H1 (cell line): ENCODE measurements around the gene GPATCH2. TPM values are rescaled to one million over a fixed set of nuclear protein-coding genes. Genes with fewer than 3 reads are reported as not detected.

Experiments used
- CTCF ChIA-PET: fragments of 300-600 bp; sonication (Branson Sonifier 250); formaldehyde crosslinking; loops from one replicate; lab custom pipeline; 2021; ENCODE audit not compliant: partially characterized antibody; lab: Charles Lee
- POLR2A ChIA-PET: fragments of 300-600 bp; sonication (Branson Sonifier 250); formaldehyde crosslinking; loops from one replicate; lab custom pipeline; 2021; ENCODE audit warnings: inconsistent platforms; ENCODE audit not compliant: partially characterized antibody; lab: Charles Lee
- DNase-seq, 2 experiments: peaks; one replicate each; pipeline versions ENCODE4 v3.0.0 to v3.0.0-alpha.2; 2010 to 2022; ENCODE audit warnings: low spot score in 2 of 2, low read depth in 1 of 2, mixed read lengths in 1 of 2
- FAIRE-seq: peaks from 2 replicates; lab custom pipeline; 2011; peaks lifted over from hg19 to GRCh38; lab: Jason Lieb, UNC
- H2AFZ ChIP-seq: 2 replicates; pipeline ENCODE4 v1.8.1; 2012; ENCODE audit warnings: low read length, inconsistent platforms
- H2AK5ac ChIP-seq: 2 replicates; pipeline ENCODE4 v1.6.1; 2013; ENCODE audit warnings: low read depth, low read length
- H2BK120ac ChIP-seq: replicated peaks from 2 replicates; pipeline ENCODE3; 2013; ENCODE audit warnings: low read depth, low read length, inconsistent platforms
- H2BK12ac ChIP-seq: 2 replicates; pipeline ENCODE4 v1.6.1; 2013; ENCODE audit warnings: low read depth, low read length
- H2BK15ac ChIP-seq: 2 replicates; pipeline ENCODE4 v1.6.1; 2013; ENCODE audit warnings: low read length
- H2BK20ac ChIP-seq: 2 replicates; pipeline ENCODE4 v1.6.1; 2013; ENCODE audit warnings: low read length
- H2BK5ac ChIP-seq: 2 replicates; pipeline ENCODE4 v1.6.1; 2013; ENCODE audit warnings: low read depth, low read length
- H3K14ac ChIP-seq: 2 replicates; pipeline ENCODE4 v1.6.1; 2013; ENCODE audit warnings: inconsistent platforms; ENCODE audit not compliant: insufficient read length
- H3K18ac ChIP-seq: 2 replicates; pipeline ENCODE4 v1.6.1; 2013; ENCODE audit warnings: low read length; ENCODE audit errors: extremely low read depth
- H3K23ac ChIP-seq: 2 replicates; pipeline ENCODE4 v1.6.1; 2013; ENCODE audit warnings: inconsistent platforms; ENCODE audit not compliant: insufficient read length
- H3K23me2 ChIP-seq: 2 replicates; pipeline ENCODE4 v1.6.1; 2013; ENCODE audit warnings: low read depth, low read length
- H3K27ac ChIP-seq: 2 replicates; pipeline ENCODE4 v1.6.1; 2011; ENCODE audit warnings: low read depth, low read length, inconsistent platforms
- H3K27me3 ChIP-seq, 4 experiments: replicated peaks in 1 of 4; 1 replicate in 1 of 4; 2 replicates in 3 of 4; pipeline versions ENCODE4 v1.6.1 to v1.8.1; 2011 to 2013; ENCODE audit warnings: low read length in 3 of 4, mild to moderate bottlenecking in 3 of 4, inconsistent platforms in 2 of 4, mixed read lengths in 2 of 4, moderate library complexity in 1 of 4; ENCODE audit not compliant: control insufficient read depth in 3 of 4, insufficient read depth in 3 of 4; ENCODE audit errors: extremely low read depth in 1 of 4
- H3K36me3 ChIP-seq, 4 experiments: 2 replicates each; pipeline versions ENCODE4 v1.6.1 to v1.8.1; 2011 to 2013; ENCODE audit warnings: mild to moderate bottlenecking in 4 of 4, low read length in 3 of 4, moderate library complexity in 2 of 4, control low read depth in 1 of 4, inconsistent platforms in 1 of 4; ENCODE audit not compliant: insufficient read depth in 4 of 4, control insufficient read depth in 2 of 4
- H3K4ac ChIP-seq: replicated peaks from 2 replicates; pipeline ENCODE3; 2013; ENCODE audit warnings: low read length, low read depth, mixed read lengths, inconsistent platforms; ENCODE audit not compliant: insufficient read length
- H3K4me1 ChIP-seq, 4 experiments: replicated peaks in 1 of 4; 1 replicate in 1 of 4; 2 replicates in 3 of 4; pipeline versions ENCODE4 v1.6.1 to v1.8.1; 2011 to 2013; ENCODE audit warnings: low read length in 3 of 4, inconsistent platforms in 2 of 4, mixed read lengths in 1 of 4; ENCODE audit not compliant: insufficient read depth in 4 of 4, control insufficient read depth in 3 of 4
- H3K4me2 ChIP-seq, 2 experiments: 2 replicates each; pipeline versions ENCODE4 v1.6.1 to v1.8.1; 2011 to 2013; ENCODE audit warnings: low read depth in 2 of 2, low read length in 2 of 2, control low read depth in 1 of 2, inconsistent platforms in 1 of 2, mild to moderate bottlenecking in 1 of 2; ENCODE audit not compliant: insufficient read depth in 1 of 2
- H3K4me3 ChIP-seq, 4 experiments: fragments of 200-600, 300-600 bp in 1 of 4; sonication (generic), shearing (Covaris generic), sonication (Bioruptor Twin) in 1 of 4; 2 replicates each; pipeline versions ENCODE4 v1.5.1 to v1.8.1; 2011 to 2016; ENCODE audit warnings: low read length in 4 of 4, low read depth in 3 of 4, control low read depth in 2 of 4, inconsistent platforms in 2 of 4, mild to moderate bottlenecking in 2 of 4, mixed read lengths in 1 of 4, moderate library complexity in 1 of 4; ENCODE audit not compliant: insufficient read depth in 2 of 4; ENCODE audit errors: extremely low read depth in 1 of 4
- H3K56ac ChIP-seq: replicated peaks from 2 replicates; pipeline ENCODE3; 2013; ENCODE audit warnings: low read depth, mild to moderate bottlenecking, mixed read lengths, low read length, inconsistent platforms; ENCODE audit not compliant: insufficient read length
- H3K79me1 ChIP-seq: 2 replicates; pipeline ENCODE4 v1.6.1; 2013; ENCODE audit warnings: low read depth, low read length, control low read depth
- H3K79me2 ChIP-seq, 2 experiments: 2 replicates each; pipeline versions ENCODE4 v1.6.1 to v1.8.1; 2012 to 2013; ENCODE audit warnings: low read length in 2 of 2, mild to moderate bottlenecking in 2 of 2, inconsistent platforms in 1 of 2; ENCODE audit not compliant: insufficient read depth in 2 of 2, control insufficient read depth in 1 of 2
- H3K9ac ChIP-seq, 4 experiments: replicated peaks in 1 of 4; 1 replicate in 1 of 4; 2 replicates in 3 of 4; pipeline versions ENCODE4 v1.6.1 to v1.8.1; 2011 to 2013; ENCODE audit warnings: low read depth in 3 of 4, low read length in 3 of 4, control low read depth in 2 of 4, mild to moderate bottlenecking in 2 of 4, moderate library complexity in 2 of 4, inconsistent platforms in 1 of 4; ENCODE audit errors: extremely low read depth in 1 of 4
- H3K9me3 ChIP-seq, 2 experiments: 2 replicates each; pipeline versions ENCODE4 v1.6.1 to v1.8.1; 2012 to 2013; ENCODE audit warnings: mild to moderate bottlenecking in 2 of 2, moderate library complexity in 2 of 2, control low read depth in 1 of 2, inconsistent platforms in 1 of 2, low read depth in 1 of 2, low read length in 1 of 2, mixed read lengths in 1 of 2; ENCODE audit not compliant: insufficient read depth in 2 of 2
- H4K20me1 ChIP-seq, 2 experiments: replicated peaks in 1 of 2; 2 replicates each; pipeline versions ENCODE3 to v1.8.1; 2011 to 2013; ENCODE audit warnings: inconsistent platforms in 2 of 2, low read length in 2 of 2, mild to moderate bottlenecking in 1 of 2; ENCODE audit not compliant: insufficient read depth in 2 of 2, control insufficient read depth in 1 of 2
- H4K5ac ChIP-seq: 2 replicates; pipeline ENCODE4 v1.6.1; 2013; ENCODE audit warnings: low read length, low read depth, mixed read lengths, inconsistent platforms; ENCODE audit not compliant: insufficient read length
- H4K8ac ChIP-seq: 2 replicates; pipeline ENCODE4 v1.8.0; 2013; ENCODE audit warnings: mild to moderate bottlenecking, moderate library complexity, low read length, inconsistent platforms; ENCODE audit not compliant: insufficient read depth; ENCODE audit errors: extremely low read depth
- H4K91ac ChIP-seq: replicated peaks from 2 replicates; pipeline ENCODE3; 2013; ENCODE audit warnings: low read length, mixed read lengths, inconsistent platforms; ENCODE audit not compliant: insufficient read length
- ATF2 ChIP-seq: IDR thresholded peaks from 2 replicates; pipeline ENCODE4 v1.6.1; 2012; ENCODE audit warnings: low read length, inconsistent platforms
- CBX5 ChIP-seq: fragments of 300-800, 300-1000 bp; sonication (generic); IDR thresholded peaks from 2 replicates; pipeline ENCODE4 v1.7.1; 2016; ENCODE audit warnings: antibody characterized with exemption, low read length, low read depth
- CTBP2 ChIP-seq: IDR thresholded peaks from 2 replicates; pipeline ENCODE4 v1.7.0; 2011; ENCODE audit warnings: borderline replicate concordance, mild to moderate bottlenecking, moderate library complexity, mixed read lengths, low read length; ENCODE audit not compliant: insufficient read depth, insufficient read length
- HDAC6 ChIP-seq: IDR thresholded peaks from one replicate; pipeline ENCODE4 v1.7.1; 2012; ENCODE audit warnings: low read depth, mild to moderate bottlenecking, inconsistent platforms, low read length, moderate library complexity
- MAFK ChIP-seq: IDR thresholded peaks from 2 replicates; pipeline ENCODE4 v1.6.1; 2012; ENCODE audit warnings: low read depth, mild to moderate bottlenecking, improper control_type of control experiment, low read length
- POLR2AphosphoS5 ChIP-seq: IDR thresholded peaks from 2 replicates; pipeline ENCODE4 v1.6.1; 2011; ENCODE audit warnings: low read depth, low read length
- RBBP5 ChIP-seq: IDR thresholded peaks from 2 replicates; pipeline ENCODE4 v1.7.1; 2012; ENCODE audit warnings: low read depth, mild to moderate bottlenecking, inconsistent platforms, low read length, moderate library complexity, borderline replicate concordance
- TBP ChIP-seq: IDR thresholded peaks from 2 replicates; pipeline ENCODE4 v1.6.1; 2011; ENCODE audit warnings: low read depth, low read length, improper control_type of control experiment
- YY1 ChIP-seq: IDR thresholded peaks from 2 replicates; pipeline ENCODE4 v1.6.1; 2011; ENCODE audit warnings: low read depth, mild to moderate bottlenecking, low read length
- ZNF274 ChIP-seq: IDR thresholded peaks from 2 replicates; pipeline ENCODE4 v1.7.0; 2012; ENCODE audit warnings: low read length, borderline replicate concordance; ENCODE audit errors: extremely low read depth
- WGBS, 2 experiments: shearing (Covaris generic) in 1 of 2; methylation state at CpG; one replicate each; pipeline versions ENCODE4 v1.1.6 to v1.1.7; 2013 to 2015; ENCODE audit warnings: low lambda C conversion rate in 2 of 2, mixed read lengths in 2 of 2, inconsistent platforms in 1 of 2, low coverage in 1 of 2, missing lambda C conversion rate in 1 of 2; ENCODE audit not compliant: insufficient replicate concordance in 2 of 2, insufficient coverage in 1 of 2, insufficient read length in 1 of 2; ENCODE audit errors: extremely low coverage in 1 of 2, missing lambda C conversion rate in 1 of 2; 5-methylcytosine and 5-hydroxymethylcytosine counted together
- polyA plus RNA-seq, 7 experiments: library from polyadenylated mRNA; depleted of rRNA in 3 of 7; stranded (reverse) in 5 of 7; unstranded in 2 of 7; fragments of >200 nt in 5 of 7; fragments of 200-250 nt in 2 of 7; gene quantifications; 1 replicate in 5 of 7; 2 replicates in 1 of 7; 4 replicates in 1 of 7; pipeline versions ENCODE4 v1.2.1 to v1.2.3, GENCODE V29; 2011 to 2013; ENCODE audit warnings: missing spikeins in 2 of 7, mixed read lengths in 2 of 7
- total RNA-seq: library from RNA; stranded (reverse); fragmentation: NEBNext Ultra II Directional; extraction: Animal tissue kit (Norgen Biotek cat#: 25700); gene quantifications from 2 replicates; pipeline ENCODE4 v1.2.1, GENCODE V29; 2021

Gene GPATCH2
- total and polyA plus RNA-seq, 2 of the 8 experiments (the other 6 are each of a cell fraction or from before 2014, with no cell fraction given) = 3.9 to 13.1 TPM

- H2AFZ ChIP-seq = no peak overlapping the region
- no peak overlapping the region for H3K9ac ChIP-seq
- no peak overlapping the region for H4K5ac ChIP-seq
- H2BK5ac ChIP-seq = no peak overlapping the region
- no peak overlapping the region for H2BK15ac ChIP-seq
- H2BK20ac ChIP-seq = no peak overlapping the region
- H4K20me1 ChIP-seq = no peaks in the 10 kb centered on the region
- H3K36me3 ChIP-seq = no peaks in the 10 kb centered on the region
- H3K56ac ChIP-seq = no peak overlapping the region
- no peak overlapping the region for H3K4ac ChIP-seq
- H3K27me3 ChIP-seq = no peaks in the 10 kb centered on the region
- no peak overlapping the region for H2AK5ac ChIP-seq
- H2BK120ac ChIP-seq = no peak overlapping the region
- H3K9me3 ChIP-seq = no peaks in the 10 kb centered on the region
- FAIRE-seq = no peak
- no peaks in the 10 kb centered on the region for H3K23me2 ChIP-seq
- no peak overlapping the region for H3K23ac ChIP-seq
- no peak overlapping the region for H4K91ac ChIP-seq
- CTCF ChIA-PET = interaction anchor here (1.1 kb wide), 1 partner anchor 10 kb away, joined by 3 read pairs; no protein-coding TSS in a partner anchor
- DNase-seq = no peak
- TF ChIP-seq ATF2 (no peak), YY1 (no peak), TBP (no peak), MAFK (no peak), CBX5 (no peak), HDAC6 (no peak), RBBP5 (no peak), ZNF274 (no peak), POLR2AphosphoS5 (no peak), CTBP2 (no peak)
- TF ChIP-seq, all 59 proteins: peak for 0
- no peak overlapping the region for H4K8ac ChIP-seq
- POLR2A ChIA-PET = no interaction called here
- H3K4me2 ChIP-seq = no peak overlapping the region
- no peak overlapping the region for H3K4me3 ChIP-seq
- no peaks in the 10 kb centered on the region for H3K79me2 ChIP-seq
- no peak overlapping the region for H2BK12ac ChIP-seq
- WGBS, 2 experiments = 91% methylated on average over 3 of the region's 3 CpGs; no CpG with 5 or more reads in 1 of the 2 experiments
- no peak overlapping the region for H3K18ac ChIP-seq
- no peak overlapping the region for H3K27ac ChIP-seq
- H3K14ac ChIP-seq = no peak overlapping the region
- H3K79me1 ChIP-seq = no peaks in the 10 kb centered on the region
- H3K4me1 ChIP-seq = no peaks in the 10 kb centered on the region
Observed at GRCh38 chr1:217482356-217483102, 148.4 kb downstream of the GPATCH2 start.
